ENCODE results near the gene SLC25A4.

Gene SLC25A4

DNA sequence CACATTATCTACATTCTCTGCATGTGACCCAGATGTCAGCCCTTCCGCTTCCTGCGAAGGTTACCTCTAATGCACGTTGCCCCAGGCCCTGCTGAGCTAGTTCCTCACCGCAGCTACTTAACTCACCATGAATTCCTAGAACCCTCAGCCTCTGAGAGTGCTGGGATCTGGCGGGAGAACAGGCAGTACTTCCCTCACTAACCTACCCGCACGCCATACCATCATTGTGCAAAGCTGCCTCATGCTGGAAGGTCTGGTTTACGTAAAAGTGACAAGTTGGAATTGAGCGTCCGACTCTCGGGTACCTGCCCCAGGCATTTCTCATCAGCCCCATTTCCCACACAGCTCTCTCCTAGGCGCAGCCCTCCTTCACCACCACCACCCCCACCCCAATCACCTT lies 6.3 kb downstream of the SLC25A4 start:
- DNase-seq (ENCODE audit: extremely low read depth, low read depth) = no peak
- TF ChIP-seq, protein P1, sequence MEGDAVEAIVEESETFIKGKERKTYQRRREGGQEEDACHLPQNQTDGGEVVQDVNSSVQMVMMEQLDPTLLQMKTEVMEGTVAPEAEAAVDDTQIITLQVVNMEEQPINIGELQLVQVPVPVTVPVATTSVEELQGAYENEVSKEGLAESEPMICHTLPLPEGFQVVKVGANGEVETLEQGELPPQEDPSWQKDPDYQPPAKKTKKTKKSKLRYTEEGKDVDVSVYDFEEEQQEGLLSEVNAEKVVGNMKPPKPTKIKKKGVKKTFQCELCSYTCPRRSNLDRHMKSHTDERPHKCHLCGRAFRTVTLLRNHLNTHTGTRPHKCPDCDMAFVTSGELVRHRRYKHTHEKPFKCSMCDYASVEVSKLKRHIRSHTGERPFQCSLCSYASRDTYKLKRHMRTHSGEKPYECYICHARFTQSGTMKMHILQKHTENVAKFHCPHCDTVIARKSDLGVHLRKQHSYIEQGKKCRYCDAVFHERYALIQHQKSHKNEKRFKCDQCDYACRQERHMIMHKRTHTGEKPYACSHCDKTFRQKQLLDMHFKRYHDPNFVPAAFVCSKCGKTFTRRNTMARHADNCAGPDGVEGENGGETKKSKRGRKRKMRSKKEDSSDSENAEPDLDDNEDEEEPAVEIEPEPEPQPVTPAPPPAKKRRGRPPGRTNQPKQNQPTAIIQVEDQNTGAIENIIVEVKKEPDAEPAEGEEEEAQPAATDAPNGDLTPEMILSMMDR (IDR thresholded peaks at IDR 0.05; ENCODE audit: low read depth, low read length) = no peak

DNA sequence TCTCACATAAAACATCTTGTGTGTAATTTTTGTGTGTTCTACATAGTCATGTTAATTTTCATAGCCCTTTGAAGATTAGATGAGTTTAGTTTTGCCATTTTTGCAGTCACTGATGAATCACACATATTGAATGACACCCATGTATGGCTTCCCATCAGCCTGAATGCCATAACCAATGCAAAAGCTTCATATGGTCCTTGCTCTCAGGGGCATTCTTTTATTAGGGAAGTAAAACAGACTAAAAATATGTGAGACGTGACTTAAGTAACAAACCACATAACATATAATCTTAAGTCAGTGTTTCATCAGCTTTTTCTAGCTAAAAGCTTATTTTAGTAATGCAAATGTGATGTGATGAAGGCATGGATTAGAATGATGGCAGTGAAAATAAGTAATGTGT lies 8.2 kb downstream of the SLC25A4 start:
- TF ChIP-seq, protein P1 (IDR thresholded peaks at IDR 0.05; ENCODE audit: low read depth, low read length) = no peak
- no peak for DNase-seq (ENCODE audit: extremely low read depth, low read depth)

DNA sequence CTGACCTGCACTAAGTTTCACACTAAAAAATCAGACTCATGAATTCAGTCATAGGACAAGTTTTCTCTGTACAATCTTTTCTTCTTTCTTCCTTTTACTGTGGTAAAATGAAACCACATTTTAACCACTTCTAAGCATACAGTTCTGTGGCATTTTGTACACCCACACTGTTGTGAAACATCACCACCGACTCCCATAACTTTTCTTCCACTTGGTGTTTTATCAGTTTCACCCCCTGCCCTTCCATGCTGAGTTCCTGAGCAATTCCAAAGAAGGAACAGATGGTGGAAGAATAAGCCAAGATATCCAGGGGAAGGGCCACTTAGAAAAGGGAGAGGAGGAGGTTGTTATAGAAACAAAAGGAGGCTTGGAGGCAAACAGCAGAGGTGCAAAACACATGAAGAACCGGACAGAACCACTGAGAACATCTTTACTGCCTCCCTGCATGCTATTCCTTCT lies 22.6 kb downstream of the SLC25A4 start:
- TF ChIP-seq, protein P1 (IDR thresholded peaks at IDR 0.05; ENCODE audit: low read depth, low read length) = no peak
- DNase-seq (ENCODE audit: extremely low read depth, low read depth) = peak; percentile 31

DNA sequence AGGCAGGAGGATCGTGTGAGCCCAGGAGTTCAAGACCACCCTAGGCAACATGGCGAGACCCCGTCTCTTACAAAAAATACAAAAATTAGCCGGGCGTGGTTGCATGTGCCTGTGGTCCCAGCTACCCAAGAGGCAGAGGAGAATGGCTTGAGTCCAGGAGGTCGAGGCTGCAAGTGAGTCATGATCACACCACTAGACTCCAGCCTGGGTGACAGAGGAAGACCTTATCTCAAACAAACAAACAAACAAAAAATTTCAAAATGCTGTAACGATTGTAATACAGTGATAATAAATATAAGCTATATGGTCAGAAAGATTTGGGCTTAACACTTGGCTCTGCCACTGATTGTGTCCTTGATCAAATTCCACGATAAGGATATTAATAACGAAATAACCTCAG lies 24.2 kb downstream of the SLC25A4 start:
- no peak for DNase-seq (ENCODE audit: extremely low read depth, low read depth)
- TF ChIP-seq, protein P1 (IDR thresholded peaks at IDR 0.05; ENCODE audit: low read depth, low read length) = no peak

DNA sequence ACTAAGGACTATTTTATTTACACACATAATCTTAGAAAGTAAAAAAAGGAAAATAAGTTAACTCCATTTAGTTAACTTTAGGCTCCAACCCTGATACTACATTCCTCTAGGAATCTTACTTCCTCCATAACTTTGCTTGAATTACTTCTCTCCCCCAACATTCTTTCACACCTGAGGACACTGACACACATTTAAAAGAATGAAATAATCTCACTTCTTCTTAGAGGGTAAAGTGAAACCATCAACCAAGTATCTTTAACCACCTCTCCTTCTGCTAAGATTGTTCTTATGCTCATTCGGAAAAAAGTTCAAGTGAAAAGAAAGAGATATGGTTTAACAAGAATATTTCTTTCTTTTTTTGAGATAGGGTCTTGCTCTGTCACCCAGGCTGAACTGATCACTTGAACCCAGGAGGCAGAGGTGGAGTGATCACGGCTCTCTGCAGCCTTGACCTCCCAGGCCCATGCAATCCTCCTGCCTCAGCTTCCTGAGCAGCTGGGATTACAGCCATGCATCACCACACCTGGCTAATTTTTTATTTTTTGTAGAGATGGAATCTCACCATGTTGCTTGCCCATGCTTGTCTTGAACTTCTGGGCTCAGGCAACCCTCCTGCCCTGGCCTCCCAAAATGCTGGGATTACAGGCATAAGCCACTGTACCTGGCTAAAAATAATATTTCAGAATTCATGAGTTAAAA lies 28.5 kb downstream of the SLC25A4 start:
- TF ChIP-seq, protein P1 (IDR thresholded peaks at IDR 0.05; ENCODE audit: low read depth, low read length) = no peak
- DNase-seq (ENCODE audit: extremely low read depth, low read depth) = no peak

DNA sequence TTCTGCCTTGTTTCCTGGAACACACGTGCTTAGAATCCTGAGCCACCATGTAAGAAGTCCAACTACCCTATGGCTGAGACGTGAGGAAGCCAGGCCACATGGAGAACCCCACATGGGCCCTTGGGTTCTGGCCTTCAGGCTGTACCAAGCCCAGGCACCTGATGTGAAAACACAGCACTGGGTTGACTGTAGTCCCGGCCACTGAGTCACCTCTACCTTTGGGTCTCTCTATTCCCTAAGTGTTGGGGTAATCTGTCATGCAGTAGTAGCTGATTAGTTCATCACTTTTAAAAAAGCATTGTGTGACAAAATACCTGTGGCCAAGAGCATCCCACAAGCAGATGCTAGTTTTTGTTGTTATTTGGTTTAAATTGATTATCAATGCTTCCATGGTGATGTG lies 36.4 kb downstream of the SLC25A4 start:
- TF ChIP-seq, protein P1 (IDR thresholded peaks at IDR 0.05; ENCODE audit: low read depth, low read length) = no peak
- no peak for DNase-seq (ENCODE audit: extremely low read depth, low read depth)

DNA sequence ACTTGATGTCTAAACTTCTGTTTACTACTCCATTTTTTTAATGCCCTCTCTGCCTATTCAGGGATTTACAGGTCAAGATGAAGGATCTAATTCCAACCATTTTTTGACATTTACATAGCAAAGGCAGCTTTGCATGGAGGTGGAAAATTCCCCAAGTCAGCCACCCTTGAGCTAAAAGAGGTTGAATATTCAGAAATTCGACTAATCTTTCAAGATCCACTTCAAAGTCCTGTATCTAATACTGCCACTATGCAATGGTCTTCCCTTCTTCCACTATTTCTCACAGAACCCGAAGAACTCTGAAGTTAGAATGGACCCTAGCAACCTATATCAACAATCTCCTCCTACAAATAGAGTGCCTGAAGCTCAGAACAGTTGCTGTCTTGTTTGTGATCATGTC lies 39.2 kb downstream of the SLC25A4 start:
- TF ChIP-seq, protein P1 (IDR thresholded peaks at IDR 0.05; ENCODE audit: low read depth, low read length) = no peak
- DNase-seq (ENCODE audit: extremely low read depth, low read depth) = no peak

All from AG09319 (cell line).